HL-60/S4 treated with retinoic acid at 250 ng/mL for 4 days and 3 days (cell line): ENCODE measurements around the gene YWHAG.
"Not testable (repeated sequence)": the region's sequence is repeated elsewhere in the genome, so short reads cannot be mapped to it uniquely, and the experiment has no call there.

Source experiments
- in situ Hi-C: fragments of 300-500 bp; cut with MboI; formaldehyde crosslinking; loops from 2 replicates; pipeline ENCODE4 v1.7.0; 2022; ENCODE audit warnings: low sequenced_read_pairs

The YWHAG gene

DNA sequence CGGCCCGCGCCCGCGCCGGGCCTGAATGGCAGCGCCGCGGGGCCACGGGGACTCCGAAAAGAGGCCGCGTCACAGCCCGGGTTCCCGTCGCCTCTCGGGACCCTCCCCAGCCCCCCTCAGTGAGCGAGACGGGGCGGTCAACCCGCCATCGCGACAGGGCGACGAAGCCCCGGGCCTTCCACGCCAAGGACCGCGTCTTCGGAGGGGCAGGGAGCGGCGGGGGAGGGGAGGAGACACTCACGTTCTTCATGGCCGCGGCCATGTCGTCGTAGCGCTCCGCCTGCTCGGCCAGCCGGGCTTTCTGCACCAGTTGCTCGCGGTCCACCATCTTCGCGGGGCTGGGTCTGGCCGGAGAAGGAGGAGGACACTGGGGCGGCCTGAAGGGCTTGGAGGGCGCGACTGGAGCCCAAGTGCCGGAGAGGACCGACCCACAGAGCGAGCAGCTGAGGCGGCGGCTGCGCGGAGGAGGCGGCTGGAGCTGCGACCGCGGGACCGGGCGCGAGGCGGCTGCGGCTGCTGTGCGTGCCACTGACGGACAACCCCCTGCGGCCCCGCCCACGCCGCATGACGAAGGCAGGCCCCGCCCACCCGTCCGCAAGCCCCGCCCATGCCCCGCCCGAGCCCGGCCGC, at the start of gene YWHAG:
Gene YWHAG (minus strand): TSS at position 511 of the 630 bp plus-strand sequence. CDS start 183 bp downstream, at position 328.
- in situ Hi-C loops, result no loop called here

DNA sequence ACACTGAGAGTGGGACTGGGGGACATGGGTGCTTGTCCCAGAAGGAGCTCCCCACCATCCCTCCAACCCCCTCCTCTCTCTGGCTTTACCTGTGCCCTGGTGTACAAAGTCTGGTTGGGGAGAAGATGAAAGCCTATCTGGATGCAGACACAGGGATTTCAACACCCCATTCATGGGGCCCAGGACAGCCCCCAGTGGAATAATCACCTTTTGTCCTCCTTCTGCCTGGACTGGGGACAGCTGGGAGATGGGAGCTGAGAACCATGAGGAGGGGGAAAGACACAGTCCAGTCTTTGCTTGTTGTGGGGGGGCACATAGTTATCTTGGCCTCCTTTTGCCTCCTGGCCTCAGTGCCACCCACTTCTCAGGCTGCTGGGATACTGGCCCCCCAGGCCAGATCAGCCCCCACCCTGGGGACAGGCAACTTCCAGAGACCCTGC, 49.4 kb upstream of the YWHAG start:
- in situ Hi-C loops, result no loop called here

DNA sequence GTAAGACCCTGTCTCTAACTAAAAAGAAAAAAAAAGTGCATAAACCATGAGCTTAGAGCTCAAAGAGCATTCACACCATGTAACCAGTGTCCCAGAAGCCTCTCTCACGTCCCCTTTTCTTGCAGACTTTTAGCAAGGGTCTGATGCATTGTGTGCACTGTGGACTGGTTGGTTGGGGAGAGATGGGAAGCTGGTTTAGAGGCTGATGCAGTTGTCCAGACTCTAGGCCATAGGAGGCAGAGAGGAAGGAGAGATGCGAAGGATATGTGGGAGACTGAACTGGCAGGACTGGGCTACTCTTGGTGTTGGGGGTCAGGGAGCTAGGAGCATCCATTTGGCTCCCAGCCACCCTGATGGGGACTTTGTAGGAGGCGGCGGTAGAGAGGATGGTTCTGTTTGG, 48.9 kb upstream of the YWHAG start:
- in situ Hi-C loops, result no loop called here

GRCh38 chr7:76405738-76406137, 46.9 kb upstream of the YWHAG start:
- in situ Hi-C loops, result no loop called here

GRCh38 chr7:76403780-76404494, 45.1 kb upstream of the YWHAG start:
- in situ Hi-C loops, result no loop called here

GRCh38 chr7:76403097-76403496, 44.3 kb upstream of the YWHAG start:
- in situ Hi-C loops, result not testable (repeated sequence)

GRCh38 chr7:76400248-76400647, 41.5 kb upstream of the YWHAG start:
- in situ Hi-C loops, result no loop called here

DNA sequence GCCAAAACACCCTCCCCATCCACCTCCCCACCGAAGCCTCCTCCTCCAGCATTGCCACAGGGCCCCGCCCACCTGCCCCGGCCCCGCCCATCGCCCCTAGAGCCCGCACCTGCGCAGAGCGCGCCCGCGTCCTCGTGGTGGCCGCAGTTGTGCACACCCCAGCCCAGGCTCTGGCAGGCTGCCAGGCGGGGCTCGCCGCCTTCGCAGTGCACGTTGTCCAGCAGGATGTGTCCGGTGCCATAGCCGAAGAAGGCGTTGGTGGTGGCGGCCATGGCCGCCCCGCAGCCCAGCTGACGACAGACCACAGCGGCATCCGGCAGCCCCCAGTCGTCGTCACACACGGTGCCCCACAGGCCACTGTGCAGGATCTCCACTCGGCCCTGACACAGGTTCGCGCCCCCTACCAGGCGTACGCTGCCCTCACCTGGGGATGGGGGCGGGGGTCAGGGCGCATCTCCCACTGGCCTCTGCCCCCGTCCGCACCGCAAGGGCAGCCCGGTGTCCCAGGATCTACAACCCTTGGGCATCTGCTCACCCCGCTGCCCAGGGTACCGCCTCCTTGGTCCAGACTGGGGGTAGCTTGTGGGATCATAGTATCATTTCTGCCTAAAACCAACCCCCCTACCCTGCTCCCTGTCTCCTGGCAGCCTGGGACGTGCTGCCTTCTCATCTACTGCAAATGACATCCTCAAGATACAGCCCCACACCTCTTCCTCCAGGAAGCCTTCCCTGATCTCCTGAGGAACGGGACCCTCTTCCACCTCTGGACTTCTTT, 38.8 kb upstream of the YWHAG start:
- in situ Hi-C loops, result no loop called here

DNA sequence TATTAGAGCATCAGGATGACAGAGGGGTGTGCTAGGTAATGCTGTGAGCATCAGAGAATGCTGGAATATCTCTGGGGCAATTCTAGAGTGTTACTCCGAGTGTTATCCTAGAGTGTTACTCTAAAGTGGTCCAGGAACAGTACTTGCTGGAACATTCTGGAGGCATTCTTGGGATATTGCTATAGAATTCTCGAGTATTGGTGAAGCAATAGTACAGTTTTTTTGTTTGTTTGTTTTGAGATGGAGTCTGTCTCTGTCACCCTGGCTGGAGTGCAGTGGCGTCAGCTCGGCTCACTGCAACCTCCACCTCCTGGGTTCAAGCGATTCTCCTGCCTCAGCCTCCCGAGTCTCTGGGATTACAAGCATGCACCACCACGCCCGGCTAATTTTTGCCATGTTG, 38.1 kb upstream of the YWHAG start:
- in situ Hi-C loops, result no loop called here

DNA sequence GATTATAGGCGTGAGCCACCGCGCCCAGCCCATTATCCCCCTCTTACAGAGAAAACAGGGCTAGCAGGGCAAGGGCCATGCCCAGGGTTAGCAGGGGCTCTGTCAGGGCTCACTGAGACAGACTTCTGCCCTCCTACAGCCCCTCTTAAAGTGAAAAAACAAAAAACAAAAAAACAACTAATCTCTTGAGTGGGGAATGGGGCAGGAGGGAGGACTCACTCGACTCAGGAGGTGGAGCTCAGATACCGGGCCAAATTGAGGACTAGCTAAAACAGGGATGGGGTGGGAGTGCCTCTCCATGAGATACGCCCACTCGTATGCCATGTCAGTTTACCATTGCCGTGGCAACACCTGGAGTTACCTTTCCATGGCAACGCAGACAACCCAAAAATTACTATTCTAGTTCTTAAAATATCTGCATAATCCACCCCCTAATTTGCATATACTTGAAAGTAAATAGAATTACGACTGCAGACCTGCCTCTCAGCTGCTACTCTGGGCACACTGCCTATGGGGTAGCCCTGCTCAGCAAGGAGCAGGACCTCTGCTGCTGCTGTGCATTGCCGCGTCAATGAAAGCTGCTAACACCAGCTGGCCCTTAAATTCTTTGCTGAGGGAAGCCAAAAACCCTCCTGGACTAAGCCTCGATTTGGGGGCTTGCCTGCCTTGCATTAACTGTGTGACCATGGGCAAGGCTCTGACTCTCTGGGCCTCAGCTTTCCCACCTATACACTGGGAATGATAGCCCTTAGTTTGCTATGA, 37.4 kb upstream of the YWHAG start:
- in situ Hi-C loops, result no loop called here

- in situ Hi-C loops, result not testable (repeated sequence)
Measured at GRCh38 chr7:76395605-76395964, 36.8 kb upstream of the YWHAG start.

GRCh38 chr7:76394957-76395356, 36.2 kb upstream of the YWHAG start:
- in situ Hi-C loops, result no loop called here

GRCh38 chr7:76393116-76394031, 34.6 kb upstream of the YWHAG start:
- in situ Hi-C loops, result no loop called here

DNA sequence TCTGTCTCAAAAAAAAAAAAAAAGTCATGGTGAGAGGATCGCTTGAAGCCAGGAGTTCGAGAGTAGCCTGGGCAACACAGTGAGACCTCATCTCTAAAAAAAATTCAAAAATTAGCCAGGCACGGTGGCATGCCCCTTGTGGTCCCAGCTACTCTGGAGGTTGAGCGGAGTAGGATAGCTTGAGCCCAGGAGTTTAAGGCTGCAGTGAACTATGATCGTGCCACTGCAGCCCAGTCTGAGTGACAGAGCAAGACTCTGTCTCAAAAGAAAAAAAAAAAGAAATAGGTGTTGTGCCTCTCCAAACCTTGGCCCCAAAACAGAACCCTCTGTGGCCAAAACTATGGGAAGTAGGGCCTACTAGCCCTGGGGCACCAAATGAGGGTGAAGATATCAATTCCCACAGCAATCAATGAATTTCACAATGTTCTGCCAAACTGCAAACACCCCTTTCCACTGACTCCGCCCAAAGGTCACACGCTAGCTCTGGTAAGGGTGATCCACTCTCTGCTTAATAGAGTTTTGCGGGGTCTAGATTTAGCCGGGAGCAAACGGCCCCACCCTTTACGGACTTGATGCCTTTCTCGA, 33.8 kb upstream of the YWHAG start:
- in situ Hi-C loops, result no loop called here

DNA sequence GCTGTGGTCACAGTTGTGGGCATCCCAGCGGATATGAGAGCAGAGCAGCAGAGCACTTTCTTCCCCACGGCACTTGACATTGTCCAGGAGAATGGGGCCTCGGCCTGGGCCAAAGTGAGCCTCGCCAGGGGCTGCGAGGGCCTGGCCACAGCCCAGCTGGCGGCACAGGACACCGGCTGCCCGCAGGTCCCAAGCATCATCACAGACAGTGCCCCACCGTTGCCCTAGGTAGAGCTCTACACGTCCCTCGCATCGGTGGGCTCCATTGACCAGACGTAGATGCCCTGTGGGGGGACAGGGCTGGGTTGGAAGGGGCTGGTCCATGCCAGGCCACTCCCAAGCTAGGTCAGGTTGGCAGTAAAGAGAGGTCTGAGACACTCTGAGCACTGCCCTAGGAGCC, 31.3 kb upstream of the YWHAG start:
- in situ Hi-C loops, result no loop called here

GRCh38 chr7:76387789-76388188, 29.0 kb upstream of the YWHAG start:
- in situ Hi-C loops, result not testable (repeated sequence)

DNA sequence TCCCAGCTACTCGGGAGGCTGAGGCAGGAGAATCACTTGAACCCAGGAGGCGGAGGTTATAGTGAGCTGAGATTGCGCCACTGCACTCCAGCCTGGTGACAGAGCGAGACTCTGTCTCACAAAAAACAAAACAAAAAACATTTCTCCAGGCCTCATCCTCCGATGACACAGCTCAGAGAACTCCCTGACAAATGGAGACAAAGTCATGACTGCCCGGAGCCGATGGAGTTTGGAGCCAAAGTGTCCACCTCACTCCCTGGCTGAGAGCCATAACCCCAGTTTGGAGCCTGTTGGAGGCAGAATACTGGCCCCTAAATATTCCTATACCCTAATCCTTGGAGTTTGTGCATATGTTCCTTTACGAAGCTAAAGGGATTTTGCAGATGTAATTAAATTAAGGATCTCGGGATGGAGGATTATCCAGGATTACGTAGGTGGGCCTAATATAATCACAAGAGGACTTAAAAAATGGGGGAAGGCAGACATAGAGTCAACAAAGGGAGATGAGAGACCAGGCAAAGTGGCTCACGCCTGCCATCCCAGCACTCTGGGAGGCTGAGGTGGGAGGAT, 28.0 kb upstream of the YWHAG start:
- in situ Hi-C loops, result no loop called here

DNA sequence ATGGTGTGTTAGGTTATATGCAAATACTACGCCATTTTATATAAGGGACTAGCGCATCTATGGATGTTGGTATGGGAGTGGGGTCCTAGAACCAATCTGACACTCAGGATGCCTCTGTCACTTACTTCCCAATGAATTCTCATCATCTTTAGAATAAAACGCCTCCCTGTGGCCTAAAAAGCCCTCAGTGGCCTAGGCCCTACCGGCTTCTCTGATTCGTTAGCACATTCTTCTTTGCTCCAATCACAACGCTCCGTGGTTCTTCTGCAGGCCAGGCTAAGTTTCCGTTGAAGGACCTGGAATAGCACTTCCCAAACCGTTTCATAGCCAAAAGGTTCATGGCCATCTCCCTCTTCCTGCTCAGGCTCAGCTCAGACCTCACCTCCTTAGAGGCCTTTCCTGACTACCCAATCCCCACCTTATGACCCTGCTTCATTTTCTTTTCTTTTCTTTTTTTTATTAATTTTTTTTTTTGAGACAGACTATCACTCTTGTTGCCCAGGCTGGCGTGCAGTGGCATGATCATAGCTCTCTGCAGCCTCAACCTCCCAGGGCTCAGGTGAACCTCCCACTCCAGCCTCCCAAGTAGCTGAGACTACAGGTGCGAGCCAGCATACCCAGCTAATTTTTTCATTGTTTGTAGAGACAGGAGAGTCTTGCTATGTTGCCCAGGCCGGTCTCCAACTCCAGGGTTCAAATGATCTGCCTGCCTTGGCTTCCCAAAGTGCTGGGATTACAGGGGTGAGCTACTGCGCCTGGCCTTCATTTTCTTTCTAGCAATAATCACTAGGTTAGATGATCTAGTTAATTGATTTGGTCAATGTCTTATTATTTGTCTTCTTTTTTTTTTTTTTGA, 24.5 kb upstream of the YWHAG start:
- in situ Hi-C loops, result no loop called here

- in situ Hi-C loops, result no loop called here
Measured at GRCh38 chr7:76381814-76382213, 23.0 kb upstream of the YWHAG start.
